K562 (cell line): ENCODE measurements around the gene GFOD1. TPM values are rescaled to one million over a fixed set of nuclear protein-coding genes. Genes with fewer than 3 reads are reported as not detected.

Source experiments
- ATAC-seq: fragments of 200-7000 bp; cut with Tn5 transposase; 3 replicates; pipeline ENCODE4 v1.9.1; 2020; ENCODE audit warnings: moderate library complexity
- BruUV-seq: library from RNA; stranded (reverse); fragments of 400-500 nt; replicated peaks from 2 replicates; lab custom pipeline; 2021; lab: Mats Ljungman, UMichigan
- CTCF ChIA-PET: fragments of 300-600 bp; formaldehyde crosslinking; extraction: SDS; loops from one replicate; lab custom pipeline; 2021; ENCODE audit warnings: low intra/inter-chr PET ratio; lab: Yijun Ruan, JAX
- POLR2A ChIA-PET: fragments of 300-600, 350-650 bp; sonication (Branson Sonifier 250); formaldehyde crosslinking; extraction: SDS; loops from one replicate; lab custom pipeline; 2021; ENCODE audit warnings: antibody characterized with exemption, inconsistent platforms; lab: Yijun Ruan, JAX
- DNase-seq, 4 experiments: peaks; one replicate each; pipeline versions ENCODE4 v3.0.0 to v3.0.0-alpha.2; 2011 to 2018; ENCODE audit warnings: low spot score in 3 of 4, mixed read lengths in 3 of 4; ENCODE audit errors: extremely low read depth in 1 of 4
- FAIRE-seq: peaks from 2 replicates; lab custom pipeline; 2011; peaks lifted over from hg19 to GRCh38; lab: Jason Lieb, UNC
- H2AFZ ChIP-seq: 2 replicates; pipeline ENCODE4 v1.6.0; 2011; ENCODE audit warnings: low read depth, low read length, control low read depth, inconsistent platforms
- H3K27ac ChIP-seq: fragments of 200-600 bp; 3 replicates; pipeline ENCODE4 v1.8.0; 2011; ENCODE audit warnings: low read depth, mild to moderate bottlenecking, control low read depth, inconsistent platforms, low read length, moderate library complexity, mixed read lengths; ENCODE audit errors: extremely low read depth
- H3K27me3 ChIP-seq, 2 experiments: fragments of 300-600 bp in 1 of 2; 2 replicates in 1 of 2; 3 replicates in 1 of 2; pipeline versions ENCODE4 v1.6.0 to v1.8.0; 2011; ENCODE audit warnings: inconsistent platforms in 2 of 2, low read length in 2 of 2, mild to moderate bottlenecking in 1 of 2, mixed read lengths in 1 of 2, moderate library complexity in 1 of 2; ENCODE audit not compliant: control insufficient read depth in 2 of 2, insufficient read depth in 2 of 2
- H3K36me3 ChIP-seq: fragments of 300-600 bp; 3 replicates; pipeline ENCODE4 v1.8.0; 2011; ENCODE audit warnings: mild to moderate bottlenecking, low read length, inconsistent platforms; ENCODE audit not compliant: control insufficient read depth, insufficient read depth
- H3K4me1 ChIP-seq, 2 experiments: fragments of 200-600 bp in 1 of 2; replicated peaks in 1 of 2; 2 replicates in 1 of 2; 3 replicates in 1 of 2; pipeline versions ENCODE4 v1.5.1 to v1.8.0; 2011; ENCODE audit warnings: inconsistent platforms in 2 of 2, low read length in 2 of 2, mild to moderate bottlenecking in 1 of 2, mixed read lengths in 1 of 2, moderate library complexity in 1 of 2; ENCODE audit not compliant: control insufficient read depth in 2 of 2, insufficient read depth in 2 of 2
- H3K4me2 ChIP-seq: 2 replicates; pipeline ENCODE4 v1.6.1; 2011; ENCODE audit warnings: low read length, control low read depth, inconsistent platforms, mixed read lengths; ENCODE audit not compliant: insufficient read depth
- H3K4me3 ChIP-seq: fragments of 200-600 bp; sonication (generic), shearing (Covaris generic); 2 replicates; pipeline ENCODE4 v1.5.1; 2016; ENCODE audit warnings: control low read depth, inconsistent platforms
- H3K79me2 ChIP-seq: fragments of 200-600 bp; 3 replicates; pipeline ENCODE4 v1.8.0; 2011; ENCODE audit warnings: low read length, inconsistent platforms; ENCODE audit not compliant: control insufficient read depth, insufficient read depth
- H3K9ac ChIP-seq, 2 experiments: 2 replicates each; pipeline versions ENCODE4 v1.6.0 to v1.6.1; 2011; ENCODE audit warnings: low read depth in 2 of 2, low read length in 2 of 2, control low read depth in 1 of 2, inconsistent platforms in 1 of 2, mild to moderate bottlenecking in 1 of 2, mixed read lengths in 1 of 2; ENCODE audit not compliant: insufficient read depth in 1 of 2
- H3K9me1 ChIP-seq: one replicate; pipeline ENCODE4 v1.6.0; 2011; ENCODE audit warnings: inconsistent platforms, mild to moderate bottlenecking, low read length, moderate library complexity; ENCODE audit not compliant: control insufficient read depth, insufficient read depth
- H3K9me3 ChIP-seq: replicated peaks from 2 replicates; pipeline ENCODE4 v1.5.1; 2011; ENCODE audit warnings: low read depth, low read length, inconsistent platforms; ENCODE audit not compliant: control insufficient read depth, insufficient read depth
- H4K20me1 ChIP-seq: replicated peaks from 2 replicates; pipeline ENCODE4 v1.6.1; 2011; ENCODE audit warnings: low read length, inconsistent platforms, mixed read lengths; ENCODE audit not compliant: control insufficient read depth, insufficient read depth
- AFF4 ChIP-seq: sonication (generic); formaldehyde crosslinking; IDR thresholded peaks from 2 replicates; pipeline ENCODE4 v1.8.0; 2023; ENCODE audit warnings: mild to moderate bottlenecking, missing genetic modification reagents
- DLX4 ChIP-seq: fragments of 250-450 bp; sonication (Bioruptor Pico); IDR thresholded peaks from 2 replicates; pipeline ENCODE4 v1.6.1; 2021; ENCODE audit warnings: mild to moderate bottlenecking
- ERF ChIP-seq: fragments of 450-650 bp; formaldehyde crosslinking; IDR thresholded peaks from 2 replicates; pipeline ENCODE4 v1.4.0; 2020; ENCODE audit warnings: mild to moderate bottlenecking, mixed read lengths
- FOXP1 ChIP-seq: sonication (generic); formaldehyde crosslinking; IDR thresholded peaks from 2 replicates; pipeline ENCODE4 v1.8.0; 2022; ENCODE audit warnings: mild to moderate bottlenecking, missing genetic modification reagents
- HMBOX1 ChIP-seq: sonication (generic); IDR thresholded peaks from 2 replicates; pipeline ENCODE4 v1.6.1; 2016
- ILK ChIP-seq: fragments of 450-650 bp; IDR thresholded peaks from 2 replicates; pipeline ENCODE4 v1.6.1; 2016; ENCODE audit warnings: missing genetic modification characterization, low read depth, mild to moderate bottlenecking, missing compliant biosample characterization, moderate library complexity, borderline replicate concordance
- MCM7 ChIP-seq, 2 experiments: fragments of 450-650 bp; IDR thresholded peaks; 2 replicates each; pipeline ENCODE4 v1.6.1; 2016 to 2018
- MYNN ChIP-seq, 2 experiments: sonication (generic); formaldehyde crosslinking in 1 of 2; IDR thresholded peaks; 2 replicates each; pipeline versions ENCODE4 v1.5.0 to v1.6.1; 2016 to 2020; ENCODE audit warnings: antibody characterized with exemption in 1 of 2, missing genetic modification reagents in 1 of 2
- POLR3G ChIP-seq: IDR thresholded peaks from 2 replicates; pipeline ENCODE4 v1.6.1; 2011; ENCODE audit not compliant: insufficient read length, insufficient replicate concordance; ENCODE audit errors: extremely low read depth
- PURB ChIP-seq: sonication (generic); formaldehyde crosslinking; IDR thresholded peaks from 2 replicates; pipeline ENCODE4 v1.9.0; 2021; ENCODE audit warnings: low read depth, mild to moderate bottlenecking, missing genetic modification reagents
- RFX1 ChIP-seq: fragments of 450-650 bp; IDR thresholded peaks from 2 replicates; pipeline ENCODE4 v1.6.1; 2016; ENCODE audit warnings: mild to moderate bottlenecking, moderate library complexity
- SMARCA4 ChIP-seq: fragments of 450-650 bp; IDR thresholded peaks from 2 replicates; pipeline ENCODE4 v1.6.1; 2016
- TCF7L2 ChIP-seq: fragments of 150-350 bp; IDR thresholded peaks from 2 replicates; pipeline ENCODE4 v1.6.1; 2016; ENCODE audit warnings: low read depth, mild to moderate bottlenecking, low read length, moderate library complexity
- TCFL5 ChIP-seq: fragments of 250-450 bp; sonication (Bioruptor Pico); conservative IDR thresholded peaks from 2 replicates; pipeline ENCODE4 v1.6.1; 2021; ENCODE audit warnings: mild to moderate bottlenecking, moderate library complexity, matching md5 sums
- XRCC3 ChIP-seq: fragments of 450-650 bp; IDR thresholded peaks from 2 replicates; pipeline ENCODE4 v1.6.1; 2017; ENCODE audit warnings: mild to moderate bottlenecking, moderate library complexity
- ZFP1 ChIP-seq: fragments of 450-650 bp; formaldehyde crosslinking; IDR thresholded peaks from 2 replicates; pipeline ENCODE4 v1.4.0; 2020; ENCODE audit warnings: mild to moderate bottlenecking, mixed read lengths
- ZNF75A ChIP-seq: fragments of 450-650 bp; formaldehyde crosslinking; IDR thresholded peaks from 2 replicates; pipeline ENCODE4 v1.4.0; 2020; ENCODE audit warnings: mild to moderate bottlenecking
- WGBS: fragments of 100-300 bp; shearing (Covaris generic); methylation state at CpG from one replicate; pipeline ENCODE4 v1.1.6; 2016; ENCODE audit warnings: low coverage, mixed read lengths; ENCODE audit not compliant: insufficient coverage; ENCODE audit errors: missing lambda C conversion rate; 5-methylcytosine and 5-hydroxymethylcytosine counted together
- in situ Hi-C: fragments of 300-500 bp; cut with MboI; formaldehyde crosslinking; loops from 4 replicates; pipeline ENCODE4 v1.15.0; 2018; ENCODE audit warnings: inconsistent platforms, mixed read lengths
- intact Hi-C: fragments of 100-400 bp; cut with micrococcal nuclease; formaldehyde crosslinking; loops from 2 replicates; pipeline ENCODE4 v1.14.2; 2022
- polyA plus RNA-seq, 8 experiments: library from polyadenylated mRNA; depleted of rRNA in 4 of 8; stranded (reverse) in 5 of 8; unstranded in 3 of 8; fragments of >200 nt; fragmentation: Nextera tagmentation in 2 of 8; fragmentation: Illumina TruSeq in 1 of 8; extraction: Ambion mirVana in 2 of 8; extraction: Trizol in 1 of 8; gene quantifications; 2 replicates each; pipeline versions ENCODE4 v1.2.1 to v1.2.3, GENCODE V29; 2011 to 2014; ENCODE audit warnings: inconsistent platforms in 1 of 8, missing spikeins in 1 of 8
- total RNA-seq, 7 experiments: library from RNA; depleted of rRNA in 6 of 7; stranded (reverse); fragments of >200 nt in 6 of 7; fragmentation: Illumina TruSeq in 2 of 7; extraction: Trizol in 2 of 7; gene quantifications; 2 replicates each; pipeline versions ENCODE4 v1.2.1 to v1.2.3, GENCODE V29; 2011 to 2021; ENCODE audit warnings: low replicate concordance in 1 of 7

The GFOD1 gene
- total and polyA plus RNA-seq, 9 of the 15 experiments (the other 6 are each of a cell fraction or from before 2014, with no cell fraction given), result 3.8 to 12.0 (median 8.2) TPM

- no peak for TF ChIP-seq POLR3G
These were observed 7.8 kb upstream of the GFOD1 start (continued) for GRCh38 chr6:13495112-13495776.

DNA sequence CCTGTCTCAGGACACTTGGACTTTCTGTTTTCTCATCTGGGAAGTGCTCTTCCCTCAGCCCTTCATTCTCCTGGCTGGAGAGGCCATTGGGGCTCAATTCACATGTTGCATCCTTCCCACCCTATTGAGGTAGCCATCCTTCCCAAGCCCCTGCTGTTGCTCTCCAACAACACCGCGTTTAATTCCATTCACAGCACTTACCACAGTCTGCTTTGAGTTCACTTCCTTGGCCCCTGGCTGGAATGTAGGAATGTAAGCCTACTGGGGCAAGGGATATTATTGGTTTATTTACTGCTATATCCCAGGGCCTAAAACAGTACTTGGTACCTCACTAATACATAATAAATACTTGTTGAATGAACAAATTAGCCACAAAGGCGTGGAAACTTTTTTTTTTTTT lies 6.7 kb upstream of the GFOD1 start:
- ChIA-PET CTCF (no interaction called here), POLR2A (no interaction called here)
- FAIRE-seq (no peak), DNase-seq (no peak), ATAC-seq (no peak)
- Histone ChIP-seq H3K79me2 (no peaks in the 10 kb centered on the region), H3K4me2 (no peak overlapping the region), H3K9me3 (no peaks in the 10 kb centered on the region), H3K9me1 (no peaks in the 10 kb centered on the region), H3K36me3 (no peaks in the 10 kb centered on the region), H3K9ac (no peak overlapping the region), H2AFZ (no peak overlapping the region), H3K4me3 (no peak overlapping the region), H4K20me1 (no peaks in the 10 kb centered on the region), H3K27me3 (peaks cover 0 to 6% of the 10 kb centered on the region in 2 experiments; a peak in 1 of 5 replicates), H3K27ac (no peak overlapping the region), H3K4me1 (no peaks in the 10 kb centered on the region)
- intact Hi-C loops, result no loop called here
- WGBS, result 9% methylated on average over 2 of the region's 3 CpGs
- TF ChIP-seq AFF4 (no peak), TCFL5 (no peak), MCM7 (IDR thresholded peaks at IDR 0.05) (no peak), FOXP1 (no peak), XRCC3 (no peak), ZFP1 (no peak), ZNF75A (no peak), MYNN (IDR thresholded peaks at IDR 0.05) (no peak), MYNN (CRISPR knock-in tag; IDR thresholded peaks at IDR 0.05) (no peak), ERF (CRISPR knock-in tag) (no peak), HMBOX1 (no peak), PURB (CRISPR knock-in tag) (no peak), RFX1 (no peak), ILK (no peak), SMARCA4 (no peak), DLX4 (CRISPR knock-in tag) (no peak), TCF7L2 (no peak)
- in situ Hi-C loops, result no loop called here
- BruUV-seq, result no TSS peak
